HG03097 (cell line): ENCODE results near the gene PRXL2C.
"Not testable (repeated sequence)": the region's sequence is repeated elsewhere in the genome, so short reads cannot be mapped to it uniquely, and the experiment has no call there.

Experiments
- ATAC-seq: cut with Tn5 transposase; IDR thresholded peaks from one replicate; pipeline ENCODE4 v1.9.1; 2021; ENCODE audit not compliant: unreplicated experiment, low FRiP score

Gene PRXL2C, protein sequence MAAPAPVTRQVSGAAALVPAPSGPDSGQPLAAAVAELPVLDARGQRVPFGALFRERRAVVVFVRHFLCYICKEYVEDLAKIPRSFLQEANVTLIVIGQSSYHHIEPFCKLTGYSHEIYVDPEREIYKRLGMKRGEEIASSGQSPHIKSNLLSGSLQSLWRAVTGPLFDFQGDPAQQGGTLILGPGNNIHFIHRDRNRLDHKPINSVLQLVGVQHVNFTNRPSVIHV

DNA sequence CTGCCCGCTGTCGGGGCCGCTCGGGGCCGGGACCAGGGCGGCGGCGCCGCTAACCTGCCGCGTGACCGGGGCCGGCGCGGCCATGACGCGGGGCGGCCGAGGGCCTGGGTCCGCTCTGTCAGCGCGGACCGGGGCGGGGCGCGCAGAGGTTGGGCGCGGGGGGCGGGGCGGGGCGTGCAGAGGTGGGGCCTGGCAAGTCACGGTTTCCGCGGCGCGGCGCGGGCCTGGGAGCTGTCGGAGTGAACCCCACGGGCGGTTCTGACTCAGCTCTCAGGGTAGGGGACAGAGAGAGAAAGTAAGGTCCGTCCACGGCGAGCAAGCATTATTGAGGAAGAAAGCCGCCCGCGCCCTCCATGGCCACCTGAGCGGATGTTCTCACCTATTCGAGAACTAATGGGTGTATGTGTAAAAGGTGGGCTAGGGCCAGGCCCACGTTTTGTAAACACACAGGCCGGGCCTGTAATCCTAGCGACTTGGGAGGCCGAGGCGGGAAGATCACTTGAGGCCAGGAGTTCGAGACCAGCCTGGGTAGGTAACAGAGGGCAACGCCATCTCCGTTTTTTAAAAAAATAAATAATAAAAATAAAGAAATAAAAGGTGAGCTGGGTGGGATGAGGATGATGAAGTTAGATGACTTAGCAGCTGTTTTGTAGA is at the start of gene PRXL2C:
Gene PRXL2C, minus strand, starts transcription at position 120 of the 654 bp plus-strand sequence. Its CDS starts 36 bp downstream, at position 84.
- no peak for ATAC-seq

DNA sequence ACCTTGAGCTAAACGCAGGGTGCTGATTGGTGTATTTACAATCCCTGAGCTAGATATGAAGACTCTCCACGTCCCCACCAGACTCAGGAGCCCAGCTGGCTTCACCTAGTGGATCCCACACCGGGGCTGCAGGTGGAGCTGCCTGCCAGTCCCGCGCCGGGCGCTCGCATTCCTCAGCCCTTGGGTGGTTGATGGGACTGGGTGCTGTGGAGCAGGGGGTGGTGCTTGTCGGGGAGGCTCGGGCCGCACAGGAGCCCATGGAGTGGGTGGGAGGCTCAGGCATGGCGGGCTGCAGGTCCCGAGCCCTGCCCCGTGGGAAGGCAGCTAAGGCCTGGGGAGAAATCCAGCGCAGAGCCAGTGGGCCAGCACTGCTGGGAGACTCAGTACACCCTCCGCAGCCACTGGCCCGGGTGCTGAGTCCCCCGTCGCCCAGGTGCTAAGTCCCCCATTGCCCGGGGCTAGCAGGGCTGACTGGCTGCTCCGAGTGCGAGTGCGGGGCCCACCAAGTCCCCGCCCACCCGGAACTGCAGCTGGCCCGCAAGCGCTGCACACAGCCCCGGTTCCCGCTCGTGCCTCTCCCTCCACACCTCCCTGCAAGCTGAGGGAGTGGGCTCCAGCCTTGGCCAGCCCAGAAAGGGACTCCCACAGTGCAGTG is 45.7 kb upstream of the PRXL2C start:
- not testable (repeated sequence) for ATAC-seq

DNA sequence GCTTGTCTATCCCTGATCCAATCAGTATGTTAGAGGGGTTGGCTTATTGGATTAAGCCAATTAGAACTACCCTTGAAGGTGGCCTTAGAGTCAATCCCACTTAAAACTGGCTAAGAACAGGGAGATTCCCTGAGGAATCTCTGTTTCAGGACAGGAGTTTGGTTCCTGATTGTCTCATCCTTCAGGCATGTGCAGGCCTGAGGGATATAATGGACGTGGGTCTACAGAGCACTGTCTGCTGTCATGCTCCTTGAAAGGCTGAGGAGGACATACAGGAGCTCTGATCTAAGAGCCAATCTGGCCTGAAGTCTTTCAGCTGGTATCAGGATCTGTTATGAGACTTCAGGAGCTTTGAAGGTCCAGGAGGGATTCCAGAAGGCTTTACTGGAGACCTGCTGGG is 36.2 kb upstream of the PRXL2C start:
- no peak for ATAC-seq

DNA sequence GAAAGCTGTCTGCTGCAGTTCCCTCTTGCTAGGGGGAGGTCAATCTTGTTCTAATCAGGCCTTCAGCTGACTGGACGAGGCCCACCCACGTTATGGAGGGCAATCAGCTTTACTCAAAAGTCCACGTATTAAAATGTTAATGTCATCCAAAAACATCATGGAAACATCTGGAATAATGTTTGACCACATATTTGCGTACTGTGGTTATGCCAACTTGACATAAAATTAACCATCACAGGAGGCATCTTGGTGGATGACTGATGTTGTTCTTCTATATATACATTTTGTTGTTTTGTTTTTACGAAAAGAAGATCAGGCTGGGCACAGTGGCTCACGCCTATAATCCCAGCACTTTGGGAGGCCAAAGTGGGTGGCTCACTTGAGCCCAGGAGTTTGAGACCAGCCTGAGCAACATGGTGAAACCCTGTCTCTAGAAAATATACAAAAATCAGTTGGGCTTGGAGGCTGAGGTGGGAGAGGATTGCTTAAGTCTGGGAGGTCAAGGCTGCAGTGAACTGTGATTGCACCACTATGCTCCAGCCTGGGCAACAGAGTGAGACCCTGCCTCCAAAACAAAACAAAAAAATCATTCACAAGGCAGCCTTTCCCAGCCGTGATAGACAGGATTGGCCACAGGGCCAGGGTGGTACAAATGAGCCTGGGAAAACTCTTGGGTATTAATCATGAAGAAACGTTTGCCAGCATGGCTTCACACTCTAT is 33.8 kb upstream of the PRXL2C start:
- no peak for ATAC-seq

DNA sequence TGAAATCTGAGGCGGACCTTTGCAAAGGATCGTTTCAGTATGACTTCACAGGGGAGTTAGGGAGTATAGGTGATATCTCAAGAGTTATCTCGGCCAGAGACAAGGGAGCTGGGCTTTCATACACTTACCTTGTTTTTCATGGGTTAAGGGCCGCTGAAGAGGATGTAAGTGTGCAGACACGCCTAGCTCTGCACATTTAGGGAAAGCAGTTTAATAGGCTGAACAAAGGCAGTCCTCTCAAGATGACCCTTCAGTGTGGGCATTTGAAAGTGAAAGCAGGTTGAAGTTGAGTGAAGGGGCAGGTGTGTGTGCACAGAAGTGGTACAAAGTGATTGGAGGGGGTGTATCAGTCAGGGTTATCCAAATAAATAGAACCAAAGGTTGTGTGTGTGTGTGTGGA is 33.1 kb upstream of the PRXL2C start:
- no peak for ATAC-seq

DNA sequence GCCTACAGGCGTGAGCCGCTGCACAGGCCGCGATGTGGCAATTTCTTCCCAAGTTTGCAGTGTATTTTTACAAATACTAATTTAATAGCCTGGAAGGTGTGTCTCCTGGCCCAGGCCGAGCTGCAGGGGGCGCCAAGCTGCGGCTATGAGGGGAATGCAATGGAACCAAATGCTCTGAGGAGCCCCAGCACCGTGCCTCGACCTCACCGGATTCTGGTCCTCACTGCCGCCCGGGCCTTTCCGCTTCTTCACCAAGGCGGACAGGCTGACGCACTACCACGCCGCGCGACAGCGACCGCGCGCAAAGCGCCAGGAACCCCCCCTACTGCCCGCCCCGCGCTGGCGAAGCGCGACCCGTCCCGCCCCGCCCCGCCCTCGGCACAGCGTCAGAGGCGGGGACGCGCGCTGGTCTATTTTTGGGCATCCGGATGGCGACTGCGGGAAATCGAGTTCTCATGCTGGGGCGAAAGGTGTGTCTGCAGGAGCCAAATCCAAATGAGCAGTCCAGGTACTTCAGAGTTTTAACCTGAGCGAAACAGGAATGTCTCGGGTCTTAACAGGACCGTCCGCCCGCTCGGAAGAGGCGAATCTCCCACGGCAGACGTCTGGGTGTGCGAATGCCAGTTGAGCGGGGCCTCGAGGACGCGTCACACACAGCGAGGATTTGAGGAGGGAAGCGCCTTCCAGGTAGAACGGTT is 31.7 kb upstream of the PRXL2C start:
- ATAC-seq: no peak

DNA sequence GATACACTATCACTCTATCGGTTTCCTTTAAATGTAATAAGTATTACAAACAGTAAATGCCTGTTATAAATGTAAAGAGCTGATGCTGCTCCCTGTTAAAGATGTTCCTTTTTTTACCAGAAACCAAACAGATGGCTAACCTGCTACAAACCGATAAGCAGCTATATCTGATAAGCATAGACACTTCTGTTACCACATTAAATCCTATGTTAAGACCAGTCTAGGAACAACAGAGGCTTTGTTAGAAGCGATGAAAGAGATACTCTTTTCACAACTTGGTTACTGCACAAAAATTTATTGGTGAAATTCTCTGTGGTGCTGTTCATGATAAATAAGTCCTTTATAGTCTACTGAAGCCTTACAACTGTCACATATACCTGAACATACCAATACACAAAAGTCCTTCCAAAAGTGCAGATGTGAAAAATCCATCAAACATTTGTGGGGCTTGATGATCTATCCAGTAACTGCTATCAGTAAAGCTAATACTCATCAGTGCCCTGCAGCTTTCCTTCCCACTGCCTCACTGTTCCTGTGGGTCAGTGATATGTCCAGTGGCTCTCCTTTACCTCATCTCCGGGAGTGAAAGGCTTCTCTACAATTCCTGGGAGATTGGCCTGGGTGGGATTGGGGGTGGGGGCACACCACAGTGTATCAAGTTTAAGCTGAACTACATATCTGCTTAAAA is 25.8 kb upstream of the PRXL2C start:
- no peak for ATAC-seq

DNA sequence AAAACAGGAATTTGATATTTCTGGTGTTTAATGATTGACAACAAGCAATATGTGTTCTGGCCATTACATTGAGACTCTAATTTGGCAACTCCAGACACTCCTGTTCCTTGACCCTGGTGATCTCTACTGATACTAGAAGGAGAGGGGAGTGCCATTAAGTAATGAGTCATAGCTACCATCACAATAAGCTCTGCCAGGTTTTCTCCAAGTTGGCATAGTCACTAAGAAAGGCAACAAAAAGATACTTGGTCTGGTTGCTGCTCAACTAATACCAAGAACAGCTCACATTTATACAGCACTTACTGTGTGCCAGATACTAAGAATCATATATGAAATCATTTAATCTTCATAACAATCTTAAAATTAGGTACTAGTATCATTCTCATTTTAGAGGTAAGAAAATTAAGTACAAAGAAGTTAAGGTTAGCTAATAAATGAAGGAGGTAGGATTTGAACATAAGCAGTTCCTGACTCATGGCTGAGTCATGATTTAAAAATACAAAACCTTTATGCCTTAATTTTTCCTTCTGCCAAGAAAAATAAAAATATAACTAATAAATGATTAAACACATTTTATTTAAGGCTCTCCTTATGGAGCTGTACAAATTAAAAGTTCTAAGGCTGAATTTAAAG is 19.9 kb upstream of the PRXL2C start:
- no peak for ATAC-seq

DNA sequence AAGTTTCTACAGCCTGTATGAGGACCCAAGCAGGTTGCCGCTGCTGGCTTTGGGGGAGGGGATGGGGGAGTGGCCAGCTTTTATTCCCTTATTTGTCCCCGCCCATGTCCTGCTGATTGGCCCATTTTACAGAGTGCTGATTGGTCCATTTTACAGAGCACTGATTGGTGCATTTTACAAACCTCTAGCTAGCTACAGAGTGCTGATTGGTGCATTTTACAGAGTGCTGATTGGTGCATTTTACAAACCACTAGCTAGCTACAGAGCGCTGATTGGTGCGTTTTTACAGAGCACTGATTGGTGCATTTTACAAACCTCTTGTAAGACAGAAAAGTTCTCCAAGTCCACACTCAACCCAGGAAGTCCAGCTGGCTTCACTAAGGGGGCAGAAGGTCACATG is 18.7 kb upstream of the PRXL2C start:
- ATAC-seq: not testable (repeated sequence)

DNA sequence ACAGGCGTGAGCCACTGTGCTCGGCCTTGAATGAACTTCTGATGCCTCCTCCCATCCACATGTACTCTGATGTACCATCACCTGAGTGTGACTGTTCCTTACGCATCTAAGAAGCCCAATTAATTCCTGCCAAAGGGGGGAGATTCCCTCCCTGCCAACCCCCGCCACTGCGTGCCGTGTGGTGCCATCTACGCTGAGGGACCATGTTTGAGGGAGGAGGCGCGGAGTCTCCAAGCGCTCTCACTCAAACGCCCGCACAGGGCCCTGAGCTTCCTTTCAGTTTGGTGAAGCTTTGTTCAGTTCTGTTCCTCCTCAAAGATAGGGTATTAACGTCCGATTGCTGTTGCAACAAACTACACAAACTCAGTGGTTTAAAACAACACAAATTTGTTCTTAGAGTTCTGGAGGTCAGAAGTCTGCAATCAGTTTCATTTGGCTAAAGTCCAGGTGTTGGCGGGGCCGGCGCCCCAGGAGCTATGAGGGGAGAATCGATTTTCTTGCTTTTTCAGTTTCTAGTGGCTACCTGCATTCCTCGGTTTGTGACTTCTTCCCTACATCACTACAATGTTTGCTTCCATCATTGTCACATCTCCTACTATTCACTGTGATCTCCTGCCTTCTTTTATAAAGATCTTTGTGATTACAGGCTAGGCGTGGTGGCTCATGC is 13.9 kb upstream of the PRXL2C start:
- no peak for ATAC-seq

DNA sequence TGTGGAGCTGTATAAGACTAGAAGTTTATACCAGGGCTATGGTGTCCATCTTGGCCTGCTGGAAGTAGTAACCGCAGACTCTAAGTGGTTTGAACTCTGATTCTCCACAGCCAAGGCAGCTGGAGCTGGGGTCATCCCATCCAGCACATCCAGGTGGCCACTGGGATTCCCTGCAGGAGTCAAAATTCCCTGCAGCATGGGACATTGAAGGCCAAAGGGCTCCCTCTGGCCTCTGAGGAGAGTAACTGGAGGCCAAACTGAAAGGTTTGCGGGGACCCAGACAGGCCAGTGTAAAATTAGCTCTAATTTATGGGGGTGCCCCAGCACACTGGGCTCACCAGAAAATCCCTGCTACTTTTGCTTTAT is 12.2 kb upstream of the PRXL2C start:
- ATAC-seq: no peak

DNA sequence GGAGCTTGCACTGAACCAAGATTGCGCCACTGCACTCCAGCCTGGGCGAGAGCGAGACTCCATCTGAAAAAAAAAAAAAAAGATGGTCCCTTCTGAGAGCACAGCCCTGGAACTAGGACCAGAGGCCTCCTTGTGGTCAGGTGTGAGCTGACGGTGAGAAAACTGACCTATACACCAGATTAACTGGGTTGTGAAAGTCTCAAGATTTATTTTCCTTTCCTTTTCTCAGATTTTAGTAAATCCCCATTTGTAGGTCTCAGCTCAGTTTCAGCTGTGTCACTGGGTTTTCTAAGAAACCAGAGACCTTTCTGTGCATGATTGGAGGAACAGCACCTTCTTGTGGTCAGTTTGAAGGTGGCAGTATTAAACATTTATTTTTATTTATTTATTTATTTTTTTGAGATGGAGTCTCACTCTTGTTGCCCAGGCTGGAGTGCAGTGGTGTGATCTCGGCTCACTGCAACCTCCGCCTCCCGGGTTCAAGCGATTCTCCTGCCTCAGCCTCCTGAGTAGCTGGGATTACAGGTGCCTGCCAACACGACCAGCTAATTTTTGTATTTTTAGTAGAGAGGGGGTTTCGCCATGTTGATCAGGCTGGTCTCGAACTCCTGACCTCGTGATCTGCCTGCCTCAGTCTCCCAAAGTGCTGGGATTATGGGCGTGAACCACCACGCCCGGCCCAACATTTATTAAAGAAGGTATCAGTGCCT is 11.7 kb upstream of the PRXL2C start:
- peak; percentile 77 for ATAC-seq

DNA sequence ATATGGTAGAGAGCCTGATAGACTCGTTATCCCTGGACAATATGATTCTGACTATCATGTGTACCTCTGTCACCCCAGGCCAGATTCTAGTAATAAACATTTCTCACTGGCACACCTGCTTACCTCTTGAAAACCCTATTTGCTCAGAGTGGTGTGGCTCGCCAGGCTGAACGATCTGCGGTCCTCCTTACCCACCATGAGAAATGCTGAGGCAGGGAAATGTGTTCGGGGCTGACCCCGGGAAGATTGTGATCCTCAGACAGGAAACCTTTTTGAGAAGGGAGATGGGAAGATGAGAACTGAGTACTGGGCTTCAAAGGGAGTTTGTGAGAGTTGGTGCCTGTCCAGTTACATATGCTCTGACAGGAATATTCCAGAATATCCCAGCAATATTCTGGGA is 10.7 kb upstream of the PRXL2C start:
- no peak for ATAC-seq

DNA sequence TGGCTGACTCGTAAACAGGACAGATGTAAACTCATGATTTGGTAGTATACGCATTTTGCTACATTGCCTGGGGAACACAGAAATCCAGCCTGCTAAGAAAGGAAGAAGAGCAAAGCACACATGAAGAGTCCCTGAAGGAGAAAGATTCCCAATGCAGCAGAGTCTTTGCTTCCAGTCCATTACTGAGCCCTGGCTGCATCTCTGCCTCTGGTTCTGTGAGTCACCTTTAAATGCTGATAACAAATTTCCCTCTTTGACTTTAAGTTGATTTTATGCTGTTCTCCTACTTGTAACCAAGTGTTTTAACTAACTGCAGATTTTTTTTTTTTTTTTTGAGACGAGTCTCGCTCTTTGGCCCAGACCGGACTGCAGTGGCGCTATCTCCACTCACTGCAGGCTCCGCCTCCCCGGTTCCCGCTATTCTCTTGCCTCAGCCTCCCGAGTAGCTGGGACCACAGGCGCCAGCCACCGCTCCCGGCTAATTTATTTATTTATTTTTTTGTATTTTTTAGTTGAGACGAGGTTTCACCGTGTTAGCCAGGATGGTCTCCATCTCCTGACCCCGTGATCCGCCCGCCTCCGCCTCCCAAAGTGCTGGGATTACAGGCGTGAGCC is 8.5 kb upstream of the PRXL2C start:
- no peak for ATAC-seq

DNA sequence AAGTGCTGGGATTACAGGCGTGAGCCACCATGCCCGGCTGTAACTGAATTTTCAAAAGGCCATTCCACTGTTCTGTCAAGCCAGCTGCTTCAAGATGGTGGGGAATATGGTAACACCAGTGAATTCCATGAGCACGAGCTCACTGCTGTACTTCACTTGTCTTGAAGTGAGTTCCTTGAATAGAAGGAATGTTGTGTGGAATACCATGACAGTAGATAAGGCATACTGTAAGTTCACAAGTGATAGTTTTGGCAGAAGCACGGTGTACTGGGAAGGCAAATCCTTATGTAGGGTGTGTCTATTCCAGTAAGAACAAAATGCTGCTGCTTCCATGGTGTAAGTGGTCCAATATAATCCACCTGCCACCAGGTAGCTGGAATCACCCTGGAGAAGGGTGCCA is 6.6 kb upstream of the PRXL2C start:
- ATAC-seq: no peak

DNA sequence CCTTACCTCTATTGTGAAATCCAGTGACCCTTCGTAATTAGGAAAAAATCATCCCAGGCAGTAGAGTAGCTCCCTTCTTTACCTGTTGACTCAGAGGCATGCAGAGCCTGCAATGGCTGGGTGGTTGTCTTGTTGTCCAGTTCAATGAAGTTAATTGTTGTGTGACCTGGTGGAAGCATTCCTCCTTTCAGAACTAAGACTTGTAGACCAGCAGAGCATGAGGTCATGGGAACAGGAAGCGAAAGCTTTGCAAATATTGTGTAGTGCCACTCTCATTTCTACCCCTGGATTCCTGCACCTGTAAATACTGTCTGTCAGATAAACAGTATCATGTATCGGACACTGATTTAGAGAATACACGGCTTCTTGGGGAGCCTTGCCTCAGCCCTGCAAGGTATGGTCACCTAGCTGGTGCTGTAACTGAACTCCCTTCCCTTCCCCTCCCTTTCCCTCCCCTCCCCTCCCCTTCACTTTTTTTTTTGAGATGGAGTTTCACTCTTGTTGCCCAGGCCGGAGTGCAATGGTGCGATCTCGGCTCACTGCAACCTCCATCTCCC is 5.7 kb upstream of the PRXL2C start:
- ATAC-seq: no peak

DNA sequence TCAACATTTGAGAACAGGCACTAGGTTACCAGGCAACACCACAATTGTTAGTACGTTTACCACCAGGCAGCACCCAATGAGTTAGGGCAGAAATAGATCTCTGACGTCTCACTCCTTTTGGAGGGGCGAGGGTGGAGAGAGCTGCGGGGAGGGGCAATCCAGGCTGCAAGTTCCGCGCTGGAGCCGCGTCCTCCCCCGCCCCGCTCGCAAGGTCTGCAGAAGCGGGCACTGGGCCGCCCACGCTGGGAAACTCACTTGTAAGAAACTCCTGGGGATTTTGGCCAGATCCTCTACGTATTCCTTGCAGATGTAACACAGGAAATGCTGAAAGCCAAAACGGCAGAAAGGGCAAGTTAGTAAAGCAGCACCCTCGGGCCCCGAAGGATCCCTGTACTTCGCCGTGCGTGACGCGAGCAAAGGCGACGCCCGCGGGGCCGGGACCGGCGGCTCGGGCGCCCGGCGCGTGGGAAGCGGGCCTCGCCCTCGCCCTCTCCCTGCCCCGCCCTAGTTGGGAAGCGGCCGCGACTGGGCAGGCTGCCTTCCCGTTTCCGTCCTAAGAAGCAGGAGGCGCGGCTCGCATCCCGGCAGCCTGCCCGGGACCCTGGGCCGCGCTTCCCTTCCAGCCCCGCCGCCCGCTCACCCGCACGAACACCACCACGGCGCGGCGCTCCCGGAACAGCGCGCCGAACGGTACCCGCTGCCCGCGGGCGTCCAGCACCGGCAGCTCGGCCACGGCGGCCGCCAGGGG is 493 bp downstream of the PRXL2C start:
- ATAC-seq: no peak
